GM12874 (cell line): Measurements from ENCODE around the gene DDX49.

Source experiments
- TF ChIP-seq, protein P1 (sequence below): IDR thresholded peaks from 2 replicates; pipeline ENCODE4 v1.5.1; 2011; ENCODE audit warnings: low read depth, mild to moderate bottlenecking, control low read depth, low read length, moderate library complexity; ENCODE audit not compliant: insufficient read depth

DDX49 gene

DNA sequence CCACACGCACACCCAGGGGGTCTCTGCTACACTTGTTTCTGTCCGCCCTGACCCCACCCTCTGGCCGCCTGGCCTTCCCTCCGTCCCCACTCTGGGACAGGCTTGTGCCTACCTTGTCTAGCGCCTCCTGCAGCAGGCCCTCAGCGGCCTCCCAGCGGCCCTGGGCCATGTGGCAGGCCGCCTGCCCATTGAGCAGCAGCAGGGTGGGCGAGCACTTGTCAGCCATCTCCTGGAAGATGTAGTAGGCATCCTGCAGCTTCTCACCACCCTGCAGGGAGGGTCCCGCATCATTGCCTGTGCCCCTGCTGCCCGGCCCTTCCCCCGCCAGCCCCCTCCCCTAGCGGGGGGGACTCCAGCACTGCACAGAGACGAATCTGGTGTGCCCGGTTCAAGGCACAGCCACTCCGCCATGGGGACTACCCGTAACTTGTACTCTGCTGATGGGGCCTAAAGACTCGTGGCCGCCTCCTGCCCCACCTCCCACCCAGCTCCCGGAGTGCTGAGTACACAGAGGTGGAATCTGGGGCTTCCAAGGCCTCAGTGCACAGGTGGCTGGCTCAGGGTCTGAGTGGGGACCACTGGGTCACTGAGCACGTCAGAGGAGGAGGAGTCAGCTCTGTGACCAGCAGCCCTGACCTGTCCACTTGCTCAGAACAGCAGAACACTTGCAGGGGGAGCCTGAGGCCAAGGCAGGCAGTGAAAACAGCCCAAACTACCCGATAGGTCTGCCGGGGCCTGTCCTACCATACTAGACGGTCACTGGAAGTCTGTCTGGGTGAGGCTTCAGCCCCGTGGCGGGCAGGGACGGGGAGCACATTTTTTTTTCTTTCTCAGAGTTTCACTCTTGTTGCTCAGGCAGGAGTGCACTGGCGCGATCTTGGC, 16.1 kb upstream of the DDX49 start:
- TF ChIP-seq, protein P1, sequence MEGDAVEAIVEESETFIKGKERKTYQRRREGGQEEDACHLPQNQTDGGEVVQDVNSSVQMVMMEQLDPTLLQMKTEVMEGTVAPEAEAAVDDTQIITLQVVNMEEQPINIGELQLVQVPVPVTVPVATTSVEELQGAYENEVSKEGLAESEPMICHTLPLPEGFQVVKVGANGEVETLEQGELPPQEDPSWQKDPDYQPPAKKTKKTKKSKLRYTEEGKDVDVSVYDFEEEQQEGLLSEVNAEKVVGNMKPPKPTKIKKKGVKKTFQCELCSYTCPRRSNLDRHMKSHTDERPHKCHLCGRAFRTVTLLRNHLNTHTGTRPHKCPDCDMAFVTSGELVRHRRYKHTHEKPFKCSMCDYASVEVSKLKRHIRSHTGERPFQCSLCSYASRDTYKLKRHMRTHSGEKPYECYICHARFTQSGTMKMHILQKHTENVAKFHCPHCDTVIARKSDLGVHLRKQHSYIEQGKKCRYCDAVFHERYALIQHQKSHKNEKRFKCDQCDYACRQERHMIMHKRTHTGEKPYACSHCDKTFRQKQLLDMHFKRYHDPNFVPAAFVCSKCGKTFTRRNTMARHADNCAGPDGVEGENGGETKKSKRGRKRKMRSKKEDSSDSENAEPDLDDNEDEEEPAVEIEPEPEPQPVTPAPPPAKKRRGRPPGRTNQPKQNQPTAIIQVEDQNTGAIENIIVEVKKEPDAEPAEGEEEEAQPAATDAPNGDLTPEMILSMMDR = no peak

DNA sequence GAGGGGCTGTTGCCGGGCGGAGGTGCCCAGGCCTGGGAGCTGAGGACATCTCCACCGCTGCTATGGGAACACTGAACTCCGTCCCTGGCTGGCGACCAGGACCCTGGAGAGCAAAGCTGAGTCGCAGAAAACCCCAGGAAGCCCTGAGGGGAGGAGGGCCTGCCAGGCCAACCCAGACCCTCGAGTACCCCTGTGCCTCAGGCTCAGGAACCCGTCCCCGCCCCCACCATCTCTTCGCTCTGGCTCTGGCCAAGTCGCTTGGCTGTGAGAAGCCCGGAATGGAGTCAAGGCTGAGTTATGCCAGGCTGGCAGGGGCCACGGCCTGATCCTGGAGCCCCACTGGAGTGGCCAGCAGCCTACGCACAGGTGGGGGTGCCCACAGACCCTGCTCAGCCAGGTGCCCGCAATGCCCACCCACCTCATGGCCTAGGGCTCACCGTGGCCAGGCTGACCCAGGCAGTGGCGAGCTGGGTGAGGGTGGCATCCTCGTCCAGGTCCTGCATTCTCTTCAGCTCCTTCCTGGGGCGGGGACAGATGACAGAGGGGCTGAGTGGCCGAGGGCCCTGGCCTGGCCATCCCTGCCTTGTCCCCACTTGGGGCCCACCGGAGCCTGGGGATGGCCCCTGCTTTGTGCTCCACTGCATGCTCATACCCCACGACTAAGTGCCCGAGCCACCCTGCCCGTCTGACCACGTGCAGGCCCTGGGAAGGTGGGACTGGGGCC, 15.0 kb upstream of the DDX49 start:
- TF ChIP-seq, protein P1 = no peak

DNA sequence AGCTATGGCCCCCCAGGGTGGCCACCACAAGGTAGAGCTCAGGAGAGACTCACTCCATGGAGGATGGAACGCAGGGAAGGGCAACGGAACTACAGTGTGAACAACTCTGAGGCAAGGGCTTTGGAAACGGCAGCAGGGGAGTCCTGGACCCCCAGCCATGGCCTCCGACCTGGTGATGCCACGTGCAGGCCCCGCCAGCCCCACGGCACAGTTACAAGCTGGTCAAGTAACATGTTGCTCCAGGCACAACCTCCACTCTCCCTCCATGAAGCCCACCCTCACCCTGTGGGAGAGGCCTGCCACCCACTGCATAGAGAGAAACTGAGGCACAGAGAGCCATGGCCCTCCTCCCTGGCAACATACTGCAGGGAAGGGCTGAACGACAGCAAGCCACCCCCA, 14.5 kb upstream of the DDX49 start:
- TF ChIP-seq, protein P1 = no peak

DNA sequence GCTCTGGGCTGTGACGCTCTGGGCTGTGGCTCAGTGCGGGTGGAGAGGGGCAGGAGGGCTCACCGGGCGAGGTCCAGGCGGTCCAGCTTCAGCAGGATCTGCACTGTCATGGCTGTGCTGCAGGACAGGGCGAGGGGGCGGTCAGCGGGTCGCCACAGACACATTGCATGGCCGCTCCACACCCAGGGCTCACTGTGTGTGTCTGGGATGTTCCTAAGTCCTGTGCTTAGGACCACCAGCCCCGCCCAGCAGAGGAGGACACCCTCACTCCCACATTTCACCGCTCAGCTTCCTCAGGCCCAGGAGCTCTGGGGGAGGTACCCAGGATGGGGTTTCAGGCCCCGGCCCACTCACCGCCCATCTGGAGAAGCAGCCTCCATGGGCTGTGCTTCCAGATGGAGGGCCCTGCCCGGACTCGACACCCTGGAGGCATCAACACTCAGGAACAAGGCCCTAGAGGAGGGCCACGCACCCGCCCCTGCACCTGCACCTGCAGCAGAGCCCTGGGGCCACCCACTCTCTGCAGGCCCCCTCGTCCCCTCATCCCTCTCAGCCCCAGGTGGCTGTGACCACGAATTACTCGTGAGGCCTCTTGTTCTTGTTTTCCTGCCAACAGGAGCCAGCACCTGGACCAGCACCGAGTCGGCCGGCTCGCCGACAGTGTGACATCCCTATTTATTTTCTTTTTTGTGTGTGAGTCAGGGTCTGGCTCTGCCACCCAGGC, 13.8 kb upstream of the DDX49 start:
- TF ChIP-seq, protein P1 = no peak

DNA sequence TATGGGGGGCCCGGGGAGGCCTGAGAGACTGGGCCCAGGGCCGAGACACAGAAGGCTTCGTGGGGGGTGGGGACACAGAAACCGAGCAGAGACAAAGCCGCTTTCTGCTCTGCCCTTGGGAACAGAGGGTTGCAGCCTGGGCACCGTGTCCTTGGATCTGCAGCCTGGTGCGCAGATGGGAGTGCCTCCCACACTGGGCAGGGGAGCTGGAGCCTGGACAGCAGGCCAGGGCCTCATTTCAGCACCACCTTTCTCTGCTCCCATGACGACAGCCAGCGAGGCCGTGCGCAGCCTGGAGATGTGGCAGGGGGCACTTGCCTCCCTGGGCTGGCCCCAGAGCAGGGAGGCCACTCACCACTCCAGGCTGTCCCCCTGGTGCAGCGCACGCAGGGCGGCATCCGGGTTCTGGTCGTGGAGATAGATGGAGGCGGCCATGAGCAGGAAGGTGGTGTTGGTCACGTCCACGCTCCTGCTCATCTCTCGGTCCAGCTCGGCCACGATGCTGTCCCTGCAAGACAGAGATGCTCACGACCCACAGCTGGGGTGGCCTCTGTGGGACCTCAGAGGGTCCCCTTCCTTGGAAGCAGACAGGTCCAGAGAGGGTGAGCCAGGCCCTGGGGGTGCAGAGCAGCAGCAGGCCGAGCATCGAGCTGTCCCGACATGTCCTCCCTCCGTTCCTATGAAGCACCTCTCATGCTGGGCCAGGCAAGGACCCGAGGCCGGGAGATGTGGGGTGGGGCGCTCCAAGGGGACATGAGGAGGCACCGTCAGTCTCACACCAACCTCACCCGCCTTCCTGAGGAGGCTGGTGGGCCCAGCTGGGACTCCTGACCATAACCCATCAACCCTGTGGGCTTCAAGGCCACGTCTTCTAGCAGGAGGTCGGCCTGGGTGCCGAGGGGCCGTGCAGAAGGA, 12.7 kb upstream of the DDX49 start:
- TF ChIP-seq, protein P1 = no peak

DNA sequence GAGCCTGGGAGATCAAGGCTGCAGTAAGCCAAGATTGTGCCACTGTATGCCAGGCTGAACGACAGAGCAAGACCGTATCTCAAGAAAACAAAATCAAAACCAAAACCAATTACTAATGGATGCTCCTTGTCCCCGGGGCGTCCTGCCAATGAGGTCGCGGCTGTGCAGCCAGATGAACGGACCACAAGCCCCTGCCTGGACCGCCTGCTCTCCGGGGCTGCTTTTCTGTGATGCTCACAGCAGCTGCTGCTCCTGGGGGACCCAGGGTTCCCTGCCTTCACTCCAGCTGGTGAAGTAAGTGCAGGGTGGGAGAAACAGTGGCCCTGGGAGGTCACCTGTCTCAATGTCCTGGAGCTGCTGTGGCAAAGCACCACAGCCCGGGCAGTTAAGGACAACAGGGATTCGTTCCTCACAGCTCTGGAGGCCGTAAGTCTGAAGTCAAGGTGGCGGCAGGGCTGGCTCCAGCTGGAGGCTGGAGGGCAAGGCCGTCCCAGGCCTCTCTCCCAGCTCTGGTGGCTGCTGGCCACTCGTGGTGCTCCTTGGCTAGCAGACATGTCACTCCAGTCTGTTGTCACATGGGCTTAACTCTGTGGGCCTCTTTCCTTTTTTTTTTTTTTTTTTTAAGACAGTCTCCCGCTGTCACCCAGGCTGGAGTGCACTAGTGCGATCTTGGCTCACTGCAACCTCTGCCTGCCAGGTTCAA, 10.4 kb upstream of the DDX49 start:
- TF ChIP-seq, protein P1 = no peak
